Upper lobe of left lung (tissue), 6 donors: ENCODE data around the gene LZTFL1. TPM values are rescaled to one million over a fixed set of nuclear protein-coding genes. Genes with fewer than 3 reads are reported as not detected.

Experiments
- ATAC-seq, 2 donors: fragments of 200-7000 bp; cut with Tn5 transposase; one replicate each; pipeline ENCODE4 v1.9.1; 2022; ENCODE audit warnings: mild to moderate bottlenecking in 2 of 2, moderate library complexity in 2 of 2; ENCODE audit not compliant: low FRiP score in 2 of 2
- DNase-seq, 2 donors: peaks; one replicate each; pipeline ENCODE4 v3.0.0-alpha.2; 2019 to 2020
- H3K27ac ChIP-seq, 4 donors: fragments of 200-600 bp; sonication (generic); one replicate each; pipeline ENCODE4 v1.5.1; 2016 to 2019
- H3K27me3 ChIP-seq, 4 donors: fragments of 200-600 bp; sonication (generic); one replicate each; pipeline ENCODE4 v1.5.1; 2017 to 2019
- H3K36me3 ChIP-seq, 4 donors: fragments of 200-600 bp; sonication (generic); one replicate each; pipeline ENCODE4 v1.5.1; 2016 to 2019
- H3K4me1 ChIP-seq, 4 donors: fragments of 200-600 bp; sonication (generic); one replicate each; pipeline ENCODE4 v1.5.1; 2018 to 2019
- H3K4me3 ChIP-seq, 4 donors: fragments of 200-600 bp; sonication (generic); one replicate each; pipeline ENCODE4 v1.5.1; 2017 to 2019; ENCODE audit warnings: mild to moderate bottlenecking in 2 of 4, moderate library complexity in 1 of 4
- H3K9me3 ChIP-seq, 4 donors: fragments of 200-600 bp; sonication (generic); one replicate each; pipeline ENCODE4 v1.5.1; 2018 to 2019
- EP300 ChIP-seq, 4 donors: sonication (generic); formaldehyde crosslinking; IDR thresholded peaks; one replicate each; pipeline ENCODE4 v1.5.1; 2017; ENCODE audit warnings: antibody characterized with exemption in 4 of 4, control low read depth in 2 of 4
- POLR2A ChIP-seq, 4 donors: fragments of 450-650 bp; IDR thresholded peaks; one replicate each; pipeline ENCODE4 v1.5.1; 2016 to 2017; ENCODE audit warnings: antibody characterized with exemption in 4 of 4, mild to moderate bottlenecking in 2 of 4
- POLR2AphosphoS5 ChIP-seq, 2 donors: sonication (generic); formaldehyde crosslinking; IDR thresholded peaks; one replicate each; pipeline ENCODE4 v1.5.1; 2017; ENCODE audit warnings: antibody characterized with exemption in 2 of 2
- WGBS, 2 donors: methylation state at CpG; one replicate each; pipeline ENCODE4 v1.1.5; 2017 to 2018; 5-methylcytosine and 5-hydroxymethylcytosine counted together
- total RNA-seq, 6 donors: library from RNA; depleted of rRNA in 4 of 6; stranded (reverse); fragments of >200 nt in 4 of 6; gene quantifications; one replicate each; pipeline versions ENCODE4 v1.1.0 to v1.2.1, GENCODE V29; 2016 to 2021
- TF ChIP-seq, protein P1 (sequence below), 6 experiments: fragments of 450-650 bp in 4 of 6; fragments of 200-600 bp in 2 of 6; sonication (generic) in 2 of 6; IDR thresholded peaks; one replicate each; pipeline ENCODE4 v1.5.1; 2016 to 2019; ENCODE audit warnings: antibody characterized with exemption in 6 of 6
- donor health status: DM: no; HTN: no; CAD: no; lungs with moderate emphysema.
- donor health status: DM: no; HTN: yes; CAD: no; lungs with severe emphysema.

The LZTFL1 gene
- total RNA-seq, 6 donors from 2014 or later, result 19.9 to 51.7 (median 31.3) TPM

GRCh38 chr3:45887285-45887684 lies 45.4 kb upstream of the LZTFL1 start:
- Histone ChIP-seq H3K4me1 (peaks cover 0 to 5% (median 0%) of the 10 kb centered on the region in 4 donors), H3K27me3 (no peaks in the 10 kb centered on the region), H3K27ac (no peak overlapping the region), H3K4me3 (no peak overlapping the region), H3K9me3 (no peaks in the 10 kb centered on the region), H3K36me3 (no peaks in the 10 kb centered on the region)
- 80 to 89% methylated on average over 4 of the region's 4 CpGs for WGBS, 2 donors
- DNase-seq (no peak), ATAC-seq (no peak)
- TF ChIP-seq, protein P1, sequence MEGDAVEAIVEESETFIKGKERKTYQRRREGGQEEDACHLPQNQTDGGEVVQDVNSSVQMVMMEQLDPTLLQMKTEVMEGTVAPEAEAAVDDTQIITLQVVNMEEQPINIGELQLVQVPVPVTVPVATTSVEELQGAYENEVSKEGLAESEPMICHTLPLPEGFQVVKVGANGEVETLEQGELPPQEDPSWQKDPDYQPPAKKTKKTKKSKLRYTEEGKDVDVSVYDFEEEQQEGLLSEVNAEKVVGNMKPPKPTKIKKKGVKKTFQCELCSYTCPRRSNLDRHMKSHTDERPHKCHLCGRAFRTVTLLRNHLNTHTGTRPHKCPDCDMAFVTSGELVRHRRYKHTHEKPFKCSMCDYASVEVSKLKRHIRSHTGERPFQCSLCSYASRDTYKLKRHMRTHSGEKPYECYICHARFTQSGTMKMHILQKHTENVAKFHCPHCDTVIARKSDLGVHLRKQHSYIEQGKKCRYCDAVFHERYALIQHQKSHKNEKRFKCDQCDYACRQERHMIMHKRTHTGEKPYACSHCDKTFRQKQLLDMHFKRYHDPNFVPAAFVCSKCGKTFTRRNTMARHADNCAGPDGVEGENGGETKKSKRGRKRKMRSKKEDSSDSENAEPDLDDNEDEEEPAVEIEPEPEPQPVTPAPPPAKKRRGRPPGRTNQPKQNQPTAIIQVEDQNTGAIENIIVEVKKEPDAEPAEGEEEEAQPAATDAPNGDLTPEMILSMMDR (IDR thresholded peaks at IDR 0.05), result no peak
- TF ChIP-seq POLR2AphosphoS5 (IDR thresholded peaks at IDR 0.05), result no peak
- TF ChIP-seq POLR2A (IDR thresholded peaks at IDR 0.05), result no peak
- TF ChIP-seq EP300 (IDR thresholded peaks at IDR 0.05), result no peak

DNA sequence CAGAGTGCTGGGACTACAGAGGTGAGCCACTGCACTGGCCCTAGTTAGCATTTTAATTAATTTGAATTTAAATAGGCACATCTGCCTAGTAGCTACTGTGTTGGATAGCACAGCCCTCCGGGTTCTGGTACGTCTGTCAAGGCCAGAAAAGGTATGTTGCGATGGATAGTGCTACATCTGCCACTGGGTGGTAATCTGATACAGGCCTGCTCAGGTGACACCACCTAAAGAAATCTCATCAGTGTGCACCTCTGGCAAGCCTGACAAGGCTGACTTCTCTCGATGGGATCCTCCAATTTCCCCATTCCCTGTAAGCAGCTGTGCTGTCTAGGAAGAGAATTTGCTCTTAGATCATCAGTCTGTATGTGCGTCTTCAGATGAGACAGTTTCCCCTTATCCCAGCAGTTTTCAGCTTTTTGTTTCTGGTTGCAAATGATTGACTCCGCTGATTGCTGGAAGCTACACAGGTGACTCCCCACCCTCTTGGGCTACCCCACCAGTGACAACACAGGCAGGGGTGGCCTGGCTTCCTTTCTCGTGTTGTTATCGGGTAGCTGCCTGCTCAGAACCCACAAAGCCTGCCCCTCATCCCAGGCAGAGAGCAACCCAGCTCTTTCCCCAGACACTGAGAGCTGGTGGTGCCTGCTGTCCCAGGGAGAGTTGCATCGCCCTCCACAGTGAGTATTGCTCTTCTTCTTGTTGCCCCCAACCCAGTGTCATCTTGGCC lies 44.2 kb upstream of the LZTFL1 start, which contains the start of gene CCR9:
CCR9 (plus strand) TSS at position 565 of the 727 bp plus-strand sequence. CDS start 8,391 bp downstream, outside the sequence.
- ATAC-seq (no peak), DNase-seq (no peak)
- H3K9me3 ChIP-seq, result no peaks in the 10 kb centered on the region
- no peak within 1 kb of the TSS for H3K27ac ChIP-seq
- no peaks in the 10 kb centered on the region for H3K36me3 ChIP-seq
- peaks cover 0 to 5% (median 0%) of the 10 kb centered on the region in 4 donors for H3K4me1 ChIP-seq
- TF ChIP-seq EP300 (IDR thresholded peaks at IDR 0.05) (no peak), POLR2AphosphoS5 (IDR thresholded peaks at IDR 0.05) (no peak), POLR2A (IDR thresholded peaks at IDR 0.05) (no peak)
- TF ChIP-seq, protein P1 (IDR thresholded peaks at IDR 0.05), result no peak
- no peaks in the 10 kb centered on the region for H3K27me3 ChIP-seq
- no peak within 1 kb of the TSS for H3K4me3 ChIP-seq
- WGBS, 2 donors, result 87 to 89% methylated on average over 6 to 9 of the region's 9 CpGs

- ATAC-seq, result no peak
- Histone ChIP-seq H3K4me3 (no peak overlapping the region), H3K27ac (no peak overlapping the region), H3K36me3 (no peaks in the 10 kb centered on the region), H3K27me3 (no peaks in the 10 kb centered on the region), H3K9me3 (no peaks in the 10 kb centered on the region), H3K4me1 (no peaks in the 10 kb centered on the region)
- TF ChIP-seq POLR2AphosphoS5 (IDR thresholded peaks at IDR 0.05) (no peak), EP300 (IDR thresholded peaks at IDR 0.05) (no peak), POLR2A (IDR thresholded peaks at IDR 0.05) (no peak)
- TF ChIP-seq, protein P1 (IDR thresholded peaks at IDR 0.05), result no peak
- WGBS, 2 donors, result 79 to 82% methylated on average over 23 of the region's 23 CpGs
- DNase-seq, result no peak
Observed at GRCh38 chr3:45884368-45885201, 42.7 kb upstream of the LZTFL1 start.

- no peak for ATAC-seq
- H3K4me1 ChIP-seq, result no peaks in the 10 kb centered on the region
- H3K9me3 ChIP-seq, result no peaks in the 10 kb centered on the region
- TF ChIP-seq POLR2A (IDR thresholded peaks at IDR 0.05) (no peak), EP300 (IDR thresholded peaks at IDR 0.05) (no peak), POLR2AphosphoS5 (IDR thresholded peaks at IDR 0.05) (no peak)
- TF ChIP-seq, protein P1 (IDR thresholded peaks at IDR 0.05), result no peak
- no peak overlapping the region for H3K27ac ChIP-seq
- 60 to 65% methylated on average over 8 of the region's 8 CpGs for WGBS, 2 donors
- DNase-seq, result no peak
- H3K36me3 ChIP-seq, result no peaks in the 10 kb centered on the region
- no peaks in the 10 kb centered on the region for H3K27me3 ChIP-seq
- H3K4me3 ChIP-seq, result no peak overlapping the region
Observed at GRCh38 chr3:45881078-45882022, 39.4 kb upstream of the LZTFL1 start.
